AG09319 (cell line): Measurements from ENCODE around the gene FAM3C.

Experiments used
- DNase-seq: peaks from one replicate; pipeline ENCODE4 v3.0.0-alpha.2; 2010; ENCODE audit warnings: low read depth; ENCODE audit errors: extremely low read depth
- TF ChIP-seq, protein P1 (sequence below): IDR thresholded peaks from 2 replicates; pipeline ENCODE4 v1.5.1; 2011; ENCODE audit warnings: low read depth, mild to moderate bottlenecking, inconsistent platforms, low read length, moderate library complexity

FAM3C gene

DNA sequence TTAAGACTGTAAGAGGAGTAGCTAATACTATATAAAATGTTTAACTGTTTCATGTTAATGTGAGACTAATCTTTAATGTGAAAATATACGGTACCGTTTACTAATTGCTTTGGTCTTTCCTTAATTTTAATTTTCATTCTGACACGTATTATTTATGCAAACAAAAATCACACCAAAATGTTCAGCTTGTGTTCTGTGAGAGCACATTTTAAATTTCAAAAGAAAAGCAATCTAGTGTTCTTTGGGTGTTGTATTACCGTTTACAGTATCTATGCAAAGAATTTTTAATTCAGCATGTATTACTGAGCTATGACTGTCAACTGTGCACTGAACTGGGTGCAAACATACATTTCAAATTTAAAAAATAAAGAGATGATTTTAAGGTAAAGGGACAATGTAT lies 65.1 kb downstream of the FAM3C start:
- no peak for DNase-seq
- TF ChIP-seq, protein P1, sequence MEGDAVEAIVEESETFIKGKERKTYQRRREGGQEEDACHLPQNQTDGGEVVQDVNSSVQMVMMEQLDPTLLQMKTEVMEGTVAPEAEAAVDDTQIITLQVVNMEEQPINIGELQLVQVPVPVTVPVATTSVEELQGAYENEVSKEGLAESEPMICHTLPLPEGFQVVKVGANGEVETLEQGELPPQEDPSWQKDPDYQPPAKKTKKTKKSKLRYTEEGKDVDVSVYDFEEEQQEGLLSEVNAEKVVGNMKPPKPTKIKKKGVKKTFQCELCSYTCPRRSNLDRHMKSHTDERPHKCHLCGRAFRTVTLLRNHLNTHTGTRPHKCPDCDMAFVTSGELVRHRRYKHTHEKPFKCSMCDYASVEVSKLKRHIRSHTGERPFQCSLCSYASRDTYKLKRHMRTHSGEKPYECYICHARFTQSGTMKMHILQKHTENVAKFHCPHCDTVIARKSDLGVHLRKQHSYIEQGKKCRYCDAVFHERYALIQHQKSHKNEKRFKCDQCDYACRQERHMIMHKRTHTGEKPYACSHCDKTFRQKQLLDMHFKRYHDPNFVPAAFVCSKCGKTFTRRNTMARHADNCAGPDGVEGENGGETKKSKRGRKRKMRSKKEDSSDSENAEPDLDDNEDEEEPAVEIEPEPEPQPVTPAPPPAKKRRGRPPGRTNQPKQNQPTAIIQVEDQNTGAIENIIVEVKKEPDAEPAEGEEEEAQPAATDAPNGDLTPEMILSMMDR, result no peak

DNA sequence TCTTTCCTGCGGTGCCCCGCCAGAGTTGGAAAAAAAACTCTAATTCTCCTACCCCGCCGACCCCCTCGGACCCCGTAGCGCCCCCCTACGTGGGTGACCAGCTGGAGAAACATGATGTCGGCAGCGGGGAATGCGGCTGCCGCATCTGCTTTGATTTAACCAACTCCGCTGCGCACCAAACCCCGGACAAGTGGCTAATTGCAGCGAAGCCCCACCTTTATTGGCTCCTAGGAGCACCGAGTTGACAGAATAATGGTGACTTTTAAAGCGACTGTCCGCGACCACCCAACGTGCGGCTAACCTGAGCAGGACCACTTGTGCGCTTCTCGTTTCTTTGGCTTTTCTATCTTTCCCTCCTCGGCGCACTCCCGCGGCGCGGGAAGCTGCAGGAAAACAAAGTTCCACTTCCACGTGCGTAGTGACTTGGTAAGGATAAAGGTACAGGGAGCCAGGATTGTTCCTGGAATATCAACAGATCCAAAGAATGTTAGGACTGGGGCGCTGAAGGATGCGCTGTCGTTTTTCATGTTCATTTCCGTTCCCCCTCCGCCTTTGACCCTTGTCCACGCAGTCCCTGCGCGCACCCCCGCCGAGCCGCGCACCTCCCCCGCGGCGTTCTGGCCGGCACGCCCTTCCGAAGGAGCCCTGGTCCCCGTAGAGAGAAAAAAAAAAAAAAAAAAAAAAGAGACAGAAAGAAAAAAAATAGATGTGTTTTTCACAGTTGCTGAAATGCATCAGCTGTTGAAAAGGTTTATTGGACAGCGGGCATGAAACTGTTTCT lies 65.9 kb downstream of the FAM3C start:
- DNase-seq, result no peak
- TF ChIP-seq, protein P1, result no peak; the same call in 1 of the 2 replicates

DNA sequence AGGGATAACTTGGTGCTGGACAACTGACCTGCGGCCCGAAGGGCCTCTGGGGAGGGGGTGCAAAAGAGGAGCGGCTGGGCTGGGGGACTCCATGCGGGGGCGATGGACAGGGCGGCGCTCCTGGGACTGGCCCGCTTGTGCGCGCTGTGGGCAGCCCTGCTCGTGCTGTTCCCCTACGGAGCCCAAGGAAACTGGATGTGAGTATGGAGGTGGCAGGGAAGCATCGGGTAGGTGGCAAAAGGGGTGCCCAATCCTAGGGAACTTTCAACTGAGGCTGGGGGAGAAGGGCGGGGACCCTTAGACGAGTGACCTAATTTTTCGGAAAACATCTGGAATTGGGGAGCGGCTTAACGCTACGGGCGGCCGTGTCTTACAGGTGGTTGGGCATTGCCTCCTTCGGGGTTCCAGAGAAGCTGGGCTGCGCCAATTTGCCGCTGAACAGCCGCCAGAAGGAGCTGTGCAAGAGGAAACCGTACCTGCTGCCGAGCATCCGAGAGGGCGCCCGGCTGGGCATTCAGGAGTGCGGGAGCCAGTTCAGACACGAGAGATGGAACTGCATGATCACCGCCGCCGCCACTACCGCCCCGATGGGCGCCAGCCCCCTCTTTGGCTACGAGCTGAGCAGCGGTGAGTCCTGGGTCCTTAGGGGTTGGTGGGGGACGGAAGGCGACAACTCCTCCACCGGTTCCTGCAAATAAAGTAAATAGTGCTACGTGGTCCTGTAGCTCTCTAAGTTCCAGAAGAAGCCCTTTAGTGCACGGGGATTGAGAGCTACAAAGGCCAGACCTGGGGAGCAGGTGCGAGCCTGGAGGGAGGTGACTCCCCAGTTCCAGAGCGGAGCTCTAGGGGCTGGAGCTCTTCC lies 66.7 kb downstream of the FAM3C start:
- no peak for DNase-seq
- TF ChIP-seq, protein P1, result no peak

DNA sequence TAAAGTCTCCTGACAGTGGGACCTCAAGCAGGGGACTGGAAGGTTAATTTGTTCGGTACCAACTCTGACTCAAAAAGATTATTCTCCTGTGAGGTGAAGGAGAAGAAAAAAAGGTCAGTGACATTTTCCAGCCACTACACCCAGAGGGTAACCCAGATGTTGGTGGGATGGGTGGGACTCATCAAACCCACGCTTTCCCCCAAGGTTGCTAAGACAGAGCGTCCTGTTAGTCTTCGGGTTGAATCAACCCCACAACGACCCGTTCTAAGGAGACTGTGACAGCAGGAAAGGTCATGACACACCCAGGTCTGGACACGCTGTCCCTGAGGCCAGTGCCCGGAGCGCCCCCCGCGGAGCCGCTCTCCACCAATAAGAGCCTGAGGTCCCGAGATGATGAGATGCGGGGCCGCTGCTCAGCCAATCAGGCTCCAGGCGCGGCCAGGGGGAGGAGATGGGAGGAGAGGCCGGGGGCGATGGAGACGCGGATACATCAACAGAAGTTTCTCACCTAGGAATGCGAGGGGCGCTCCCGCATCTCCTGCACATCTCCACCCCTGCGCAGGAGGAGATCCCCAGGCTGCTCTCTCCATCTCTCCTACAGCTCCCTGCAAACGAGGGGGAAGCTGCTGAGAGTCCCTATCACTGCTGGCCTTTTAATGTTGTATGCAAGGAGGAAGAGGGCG lies 67.5 kb downstream of the FAM3C start, which contains the start of gene WNT16:
TSS of gene WNT16 (plus strand) at position 493 of the 683 bp plus-strand sequence. CDS start 293 bp downstream, outside the sequence.
- DNase-seq, result no peak
- TF ChIP-seq, protein P1, result no peak

DNA sequence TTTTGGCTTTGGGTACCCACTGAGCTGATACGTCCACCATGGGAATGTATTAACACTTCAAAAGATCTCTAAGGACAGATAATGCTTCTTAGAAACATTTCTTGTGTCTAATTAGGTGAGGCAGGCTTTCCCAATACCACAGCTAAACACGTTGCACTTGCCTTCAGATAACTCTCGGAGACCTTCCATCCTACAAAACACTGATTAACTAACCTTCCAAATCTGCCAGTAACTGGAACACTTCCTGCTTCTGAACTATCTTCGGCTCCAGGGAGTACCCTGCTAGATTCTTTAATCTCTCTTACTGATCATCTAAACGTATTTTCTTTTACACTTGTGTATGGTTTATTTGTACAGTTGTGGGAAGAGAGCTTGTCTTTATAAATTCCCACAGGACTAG lies 68.4 kb downstream of the FAM3C start:
- DNase-seq, result no peak
- TF ChIP-seq, protein P1, result no peak

DNA sequence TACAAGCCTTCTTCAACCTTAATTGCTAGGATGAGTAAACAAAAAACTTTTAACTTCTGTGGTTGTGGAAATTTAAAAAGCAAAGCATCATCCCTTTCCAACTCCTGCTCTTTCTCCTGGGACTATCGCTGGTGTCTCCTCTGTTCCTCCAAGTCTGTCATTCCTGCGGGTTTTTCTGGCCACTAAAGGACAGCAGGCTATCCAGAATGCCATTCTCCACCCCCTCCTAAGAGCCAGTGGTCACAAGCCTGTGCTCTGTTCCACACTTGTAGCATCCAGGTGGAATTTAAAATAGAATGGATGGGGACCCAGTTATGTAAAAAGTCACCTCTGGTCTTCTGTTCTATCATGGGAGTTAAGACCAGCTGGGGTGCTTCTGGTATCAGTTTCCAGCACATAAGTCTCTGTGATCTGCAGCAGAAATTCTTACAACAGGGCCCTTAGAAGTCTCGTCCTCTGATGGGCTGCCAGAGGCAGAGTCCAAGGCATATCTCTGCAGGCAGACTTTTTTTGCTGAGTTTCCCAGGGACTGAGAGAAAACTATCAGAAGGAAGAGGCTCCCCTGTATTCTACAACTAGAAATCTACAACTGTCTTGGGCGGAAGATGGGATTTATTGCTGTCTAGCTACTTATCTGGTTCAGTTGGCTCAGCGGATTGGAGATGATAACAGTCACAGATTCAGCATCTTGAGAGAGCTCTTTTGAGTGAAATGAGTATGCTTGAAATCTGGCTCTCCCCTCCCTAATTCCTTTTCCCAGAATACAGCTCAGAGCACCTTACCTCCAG lies 72.4 kb downstream of the FAM3C start:
- TF ChIP-seq, protein P1, result no peak

More for the DNA sequence above, 72.4 kb downstream of the FAM3C start:
- DNase-seq, result no peak
